GM10266 (cell line): Measurements from ENCODE around the gene THNSL1.

Experiments used
- DNase-seq: peaks from one replicate; pipeline ENCODE4 v3.0.0; 2012; ENCODE audit errors: extremely low spot score
- CTCF ChIP-seq: IDR thresholded peaks from 2 replicates; pipeline ENCODE4 v1.5.1; 2012; ENCODE audit warnings: mild to moderate bottlenecking, low read depth; ENCODE audit not compliant: control insufficient read depth, insufficient read depth; ENCODE audit errors: missing control alignments

The THNSL1 gene

GRCh38 chr10:25059990-25060389 lies 43.6 kb downstream of the THNSL1 start:
- TF ChIP-seq CTCF = no peak
- DNase-seq = no peak

- TF ChIP-seq CTCF = no peak
- DNase-seq = no peak
Observed at GRCh38 chr10:25061125-25061524, 44.7 kb downstream of the THNSL1 start.

GRCh38 chr10:25061711-25062449 lies 45.5 kb downstream of the THNSL1 start:
- no peak for DNase-seq
- no peak for TF ChIP-seq CTCF

GRCh38 chr10:25063157-25063556 lies 46.7 kb downstream of the THNSL1 start:
- no peak for DNase-seq
- no peak for TF ChIP-seq CTCF

GRCh38 chr10:25063644-25064043 lies 47.2 kb downstream of the THNSL1 start:
- TF ChIP-seq CTCF = no peak
- DNase-seq = no peak

GRCh38 chr10:25064401-25064800 lies 48.0 kb downstream of the THNSL1 start:
- no peak for DNase-seq
- TF ChIP-seq CTCF = no peak

GRCh38 chr10:25065761-25066476 lies 49.5 kb downstream of the THNSL1 start:
- TF ChIP-seq CTCF = no peak
- no peak for DNase-seq
